ENCODE results near the gene ZNF737.
A peak's percentile ranks its signal among the peaks of the same experiment; 100 is the strongest.
"Not testable (repeated sequence)": the region's sequence is repeated elsewhere in the genome, so short reads cannot be mapped to it uniquely, and the experiment has no call there.

The ZNF737 gene

DNA sequence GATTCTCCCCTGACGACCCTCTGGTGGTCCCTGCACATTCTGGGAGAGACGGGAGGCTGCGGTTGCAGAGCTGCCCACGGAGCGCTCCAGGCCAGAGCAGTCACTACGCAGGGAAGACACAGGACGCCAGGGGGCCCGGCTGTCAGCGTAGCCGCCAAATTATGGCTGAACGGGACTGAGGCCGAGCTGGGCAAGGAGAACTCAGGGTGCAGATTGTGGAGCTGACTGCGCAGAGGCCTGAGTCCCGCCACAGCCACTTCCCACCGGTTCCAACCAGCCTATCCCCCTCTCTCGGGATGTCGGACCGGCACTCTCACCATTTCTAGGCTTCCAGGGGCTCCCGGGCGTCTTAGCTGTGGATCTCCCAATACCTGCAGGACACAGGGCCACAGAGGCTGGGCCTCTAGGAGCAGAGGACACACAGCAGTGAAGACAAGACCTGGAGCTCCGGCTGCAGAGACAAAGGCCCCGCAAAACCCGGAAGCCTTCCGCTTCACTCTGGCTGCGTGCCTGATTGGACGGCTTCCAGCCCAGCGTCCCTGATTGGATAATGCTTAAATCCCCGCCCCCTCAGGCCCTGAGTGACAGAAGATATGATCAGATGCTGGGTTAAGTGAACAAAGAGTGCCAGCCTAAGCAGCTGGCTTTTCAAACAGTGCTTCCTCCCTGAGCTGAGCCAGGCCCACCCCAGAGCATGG, at the start of gene ZNF737:
Gene ZNF737, minus strand, starts transcription at position 461 of the 698 bp plus-strand sequence. Its CDS starts 141 bp downstream, at position 320.
- DNase-seq (ENCODE audit: low spot score), result peak; percentile 95

DNA sequence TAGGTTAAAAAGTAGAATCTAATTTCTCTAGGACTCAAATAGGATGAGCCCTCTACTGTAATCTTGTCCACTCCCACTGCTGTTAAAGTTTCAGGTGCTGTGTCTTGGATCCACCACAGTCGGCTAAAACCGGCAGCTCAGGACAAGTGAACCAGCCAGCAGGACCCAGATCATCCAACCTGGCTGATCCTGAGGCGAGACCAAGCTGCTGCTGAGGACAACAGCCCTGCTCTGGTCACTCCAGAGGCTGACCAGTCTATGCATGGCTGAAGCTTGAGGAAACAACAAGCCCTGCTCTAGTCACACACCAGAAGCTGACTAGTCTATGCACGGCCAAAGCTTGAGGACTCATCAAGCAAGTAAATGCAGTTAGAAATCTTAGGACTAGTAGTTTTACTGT, 49.4 kb upstream of the ZNF737 start:
- DNase-seq (ENCODE audit: low spot score), result not testable (repeated sequence)

DNA sequence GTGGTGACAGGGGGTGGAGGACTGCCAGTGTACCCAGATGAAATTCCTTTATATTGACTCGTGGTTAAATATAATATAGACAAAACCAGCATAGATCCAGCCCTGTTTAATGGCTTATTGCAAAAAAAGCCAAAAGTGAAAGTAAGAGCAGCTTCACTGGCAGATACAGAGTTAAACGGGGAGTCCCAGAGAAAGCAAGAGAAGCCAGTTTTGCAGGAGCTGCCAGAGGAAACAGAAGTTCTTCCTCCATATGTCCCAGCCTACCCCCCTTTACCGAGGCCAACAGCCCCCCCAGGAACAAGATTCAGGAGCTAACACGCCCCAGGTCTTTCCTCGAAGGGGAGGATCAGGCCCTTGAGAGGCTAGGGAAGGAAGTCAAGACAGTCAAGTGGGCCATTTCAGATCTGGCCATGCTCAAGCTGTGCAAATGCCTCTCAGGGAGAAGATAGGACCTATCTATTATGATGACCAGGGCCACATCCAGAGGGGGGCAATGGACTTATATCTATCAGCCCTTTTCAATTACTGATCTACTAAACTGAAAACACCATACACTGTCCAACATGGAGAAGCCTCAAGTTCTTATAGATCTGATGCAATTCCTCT, 47.2 kb upstream of the ZNF737 start:
- DNase-seq (ENCODE audit: low spot score), result no peak

DNA sequence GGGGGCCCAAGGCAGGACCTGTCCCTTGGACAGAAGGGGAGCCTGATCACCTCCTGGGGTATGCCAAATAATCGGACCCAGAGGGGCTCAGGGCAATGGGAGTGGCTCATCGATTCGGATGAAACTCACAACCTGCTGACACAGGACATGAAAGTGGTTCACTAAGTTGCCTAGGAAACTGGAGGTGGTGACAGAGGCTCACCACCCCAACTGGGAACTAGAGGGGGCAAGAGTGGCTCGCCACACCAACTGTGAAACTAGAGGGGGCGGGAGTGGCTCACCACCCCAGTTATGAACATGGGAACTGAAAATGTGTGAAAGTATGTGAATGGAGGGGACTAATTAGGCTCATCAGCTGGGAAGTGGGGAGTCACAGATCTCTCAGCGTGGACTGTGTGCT, 46.3 kb upstream of the ZNF737 start:
- DNase-seq (ENCODE audit: low spot score), result no peak

GRCh38 chr19:20607943-20608342, 42.4 kb upstream of the ZNF737 start:
- DNase-seq (ENCODE audit: low spot score), result no peak

DNA sequence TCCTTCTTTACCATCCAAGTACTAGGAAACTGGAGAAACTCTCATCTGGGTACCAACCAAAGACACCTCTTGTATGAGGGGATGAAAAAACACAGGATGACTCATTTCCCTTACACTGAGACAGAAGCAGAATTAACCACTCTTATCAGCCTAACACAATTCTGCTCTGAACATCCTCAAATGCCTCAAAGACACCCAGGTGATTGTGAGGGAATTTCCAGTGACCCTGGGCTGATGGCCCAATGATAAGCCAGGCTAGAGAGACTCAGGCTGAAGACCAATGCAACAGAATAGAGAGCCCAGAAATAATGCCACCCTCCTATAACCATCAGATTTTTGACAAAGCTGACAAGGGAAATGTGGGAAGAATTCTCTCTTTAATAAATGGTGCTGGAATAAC, 7.0 kb downstream of the ZNF737 start:
- no peak for DNase-seq (ENCODE audit: low spot score)

GRCh38 chr19:20558011-20558410, 7.6 kb downstream of the ZNF737 start:
- no peak for DNase-seq (ENCODE audit: low spot score)

DNA sequence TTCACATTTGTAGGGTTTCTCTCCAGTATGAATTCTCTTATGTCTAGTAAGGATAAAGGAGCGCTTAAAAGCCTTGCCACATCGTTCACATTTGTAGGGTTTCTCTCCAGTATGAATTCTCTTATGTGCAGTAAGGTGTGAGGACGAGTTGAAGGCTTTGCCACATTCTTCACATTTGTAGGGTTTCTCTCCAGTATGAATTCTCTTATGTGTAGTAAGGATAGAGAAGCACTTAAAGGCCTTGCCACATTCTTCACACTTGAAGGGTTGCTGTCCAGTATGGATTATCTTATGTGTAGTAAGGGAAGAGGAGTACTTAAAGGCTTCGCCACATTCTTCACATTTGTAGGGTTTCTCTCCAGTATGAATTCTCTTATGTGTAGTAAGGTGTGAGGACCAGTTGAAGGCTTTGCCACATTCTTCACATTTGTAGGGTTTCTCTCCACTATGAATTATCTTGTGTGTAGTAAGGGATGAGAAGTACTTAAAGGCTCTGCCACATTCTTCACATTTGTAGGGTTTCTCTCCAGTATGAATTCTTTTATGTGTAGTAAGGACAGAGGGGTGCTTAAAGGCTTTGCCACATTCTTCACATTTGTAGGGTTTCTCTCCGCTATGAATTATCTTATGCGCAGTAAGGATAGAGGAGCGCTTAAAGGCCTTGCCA, 20.8 kb downstream of the ZNF737 start:
- not testable (repeated sequence) for DNase-seq (ENCODE audit: low spot score)

DNA sequence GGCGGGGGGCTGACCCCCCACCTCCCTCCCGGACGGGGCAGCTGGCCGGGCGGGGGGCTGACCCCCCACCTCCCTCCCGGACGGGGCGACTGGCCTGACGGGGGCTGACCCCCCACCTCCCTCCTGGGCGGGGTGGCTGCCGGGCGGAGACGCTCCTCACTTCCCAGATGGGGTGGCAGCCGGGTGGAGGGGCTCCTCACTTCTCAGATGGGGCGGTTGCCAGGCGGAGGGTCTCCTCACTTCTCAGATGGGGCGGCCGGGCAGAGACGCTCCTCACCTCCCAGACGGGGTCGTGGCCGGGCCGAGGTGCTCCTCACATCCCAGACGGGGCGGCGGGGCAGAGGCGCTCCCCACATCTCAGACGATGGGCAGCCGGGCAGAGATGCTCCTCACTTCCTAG, 35.3 kb downstream of the ZNF737 start:
- DNase-seq (ENCODE audit: low spot score), result not testable (repeated sequence)

DNA sequence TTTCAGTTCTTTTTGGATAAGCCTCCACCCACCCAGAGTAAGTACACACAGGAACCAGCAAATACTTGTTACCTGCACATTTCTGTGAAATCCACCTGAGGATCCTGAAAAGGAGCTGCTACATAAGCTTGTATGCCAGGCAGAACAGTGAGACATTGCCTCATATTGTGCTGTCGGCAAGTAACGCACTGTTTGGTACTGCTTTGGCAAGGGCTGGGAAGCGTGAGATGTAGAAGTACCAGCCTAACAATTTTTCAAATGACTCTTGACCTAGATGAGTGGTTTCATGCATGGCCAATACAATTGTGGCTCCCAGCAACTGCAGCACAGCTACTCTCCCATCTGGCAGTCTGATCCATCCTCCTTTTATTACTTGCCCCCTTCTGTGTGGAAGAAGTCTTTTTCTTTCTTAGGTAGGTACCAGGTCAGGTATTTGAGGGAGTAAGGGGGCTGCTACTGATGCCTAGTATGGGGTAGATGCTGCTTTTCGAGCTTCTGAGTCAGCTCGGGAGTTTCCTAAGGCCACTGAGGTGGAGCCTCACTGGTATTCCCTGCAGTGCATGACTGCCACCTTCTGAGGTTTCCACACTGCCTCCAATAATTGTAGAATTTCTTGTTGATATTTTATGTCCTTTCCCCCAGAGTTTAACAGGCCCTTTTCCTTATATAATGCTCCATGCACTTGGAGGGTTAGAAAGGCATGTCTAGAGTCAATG, 52.2 kb downstream of the ZNF737 start:
- no peak for DNase-seq (ENCODE audit: low spot score)

- no peak for DNase-seq (ENCODE audit: low spot score)
Measured at GRCh38 chr19:20503476-20503875, 62.1 kb downstream of the ZNF737 start.
